Transverse colon (tissue), 4 donors: ENCODE results near the gene RAB25. TPM values are rescaled to one million over a fixed set of nuclear protein-coding genes. Genes with fewer than 3 reads are reported as not detected.
"Not testable (repeated sequence)": the region's sequence is repeated elsewhere in the genome, so short reads cannot be mapped to it uniquely, and the experiment has no call there.

Source experiments
- DNase-seq: peaks from one replicate; pipeline ENCODE4 v3.0.0-alpha.2; 2019
- H3K27ac ChIP-seq, 4 donors: fragments of 200-600 bp; sonication (generic); 2 replicates each; pipeline ENCODE4 v1.5.1; 2016 to 2018; ENCODE audit warnings: inconsistent platforms in 4 of 4
- H3K27me3 ChIP-seq: fragments of 200-600 bp; sonication (generic); 2 replicates; pipeline ENCODE4 v1.5.1; 2017; ENCODE audit warnings: inconsistent platforms
- H3K36me3 ChIP-seq, 4 donors: fragments of 200-600 bp; sonication (generic); 2 replicates each; pipeline ENCODE4 v1.5.1; 2017 to 2019; ENCODE audit warnings: inconsistent platforms in 4 of 4
- H3K4me1 ChIP-seq, 4 donors: fragments of 200-600 bp; sonication (generic); 2 replicates each; pipeline ENCODE4 v1.5.1; 2017 to 2020; ENCODE audit warnings: inconsistent platforms in 4 of 4
- H3K4me3 ChIP-seq, 4 donors: fragments of 200-600 bp; sonication (generic); 1 replicate in 1 of 4; 2 replicates in 3 of 4; pipeline versions ENCODE4 v1.5.1 to v1.6.1; 2017 to 2019; ENCODE audit warnings: inconsistent platforms in 4 of 4
- H3K9me3 ChIP-seq, 2 donors: fragments of 200-600 bp; sonication (generic); 2 replicates each; pipeline ENCODE4 v1.5.1; 2017 to 2019; ENCODE audit warnings: inconsistent platforms in 2 of 2
- EP300 ChIP-seq: sonication (generic); formaldehyde crosslinking; IDR thresholded peaks from one replicate; pipeline ENCODE4 v1.6.1; 2017; ENCODE audit warnings: antibody characterized with exemption, low read depth
- POLR2A ChIP-seq: fragments of 450-650 bp; IDR thresholded peaks from one replicate; pipeline ENCODE4 v1.6.1; 2016; ENCODE audit warnings: antibody characterized with exemption, mild to moderate bottlenecking, moderate library complexity
- POLR2AphosphoS5 ChIP-seq, 3 donors: sonication (generic); formaldehyde crosslinking; IDR thresholded peaks; one replicate each; pipeline ENCODE4 v1.6.1; 2016; ENCODE audit warnings: antibody characterized with exemption in 3 of 3
- WGBS, 2 donors: methylation state at CpG; one replicate each; pipeline ENCODE4 v1.1.5; 2018; ENCODE audit warnings: low coverage in 1 of 2; 5-methylcytosine and 5-hydroxymethylcytosine counted together
- in situ Hi-C, 4 donors: fragments of 200-750 bp; cut with MboI; loops; one replicate each; pipeline versions ENCODE4 v1.15.0 to v1.15.1; 2017; ENCODE audit warnings: low sequenced_read_pairs in 3 of 4, low pct_ligation_motif_present in 1 of 4, low pct_unique_long_range_greater_than_20kb in 1 of 4
- intact Hi-C: fragments of 100-400 bp; cut with DNase I; formaldehyde crosslinking; loops from one replicate; pipeline ENCODE4 v1.15.1; 2023; ENCODE audit warnings: low total_unique reads
- total RNA-seq, 4 donors: library from RNA; depleted of rRNA; stranded (reverse); fragments of >200 nt; gene quantifications; one replicate each; pipeline ENCODE4 v1.1.0, GENCODE V29; 2016
- TF ChIP-seq, protein P1 (sequence below), 5 experiments: fragments of 200-600 bp in 3 of 5; fragments of 450-650 bp in 2 of 5; sonication (generic) in 3 of 5; IDR thresholded peaks; 1 replicate in 2 of 5; 2 replicates in 3 of 5; pipeline ENCODE4 v1.5.1; 2016 to 2017; ENCODE audit warnings: antibody characterized with exemption in 5 of 5, inconsistent platforms in 3 of 5, mild to moderate bottlenecking in 2 of 5, moderate library complexity in 1 of 5

The RAB25 gene
- total RNA-seq, 4 donors from 2014 or later = 140 to 213 (median 174) TPM

DNA sequence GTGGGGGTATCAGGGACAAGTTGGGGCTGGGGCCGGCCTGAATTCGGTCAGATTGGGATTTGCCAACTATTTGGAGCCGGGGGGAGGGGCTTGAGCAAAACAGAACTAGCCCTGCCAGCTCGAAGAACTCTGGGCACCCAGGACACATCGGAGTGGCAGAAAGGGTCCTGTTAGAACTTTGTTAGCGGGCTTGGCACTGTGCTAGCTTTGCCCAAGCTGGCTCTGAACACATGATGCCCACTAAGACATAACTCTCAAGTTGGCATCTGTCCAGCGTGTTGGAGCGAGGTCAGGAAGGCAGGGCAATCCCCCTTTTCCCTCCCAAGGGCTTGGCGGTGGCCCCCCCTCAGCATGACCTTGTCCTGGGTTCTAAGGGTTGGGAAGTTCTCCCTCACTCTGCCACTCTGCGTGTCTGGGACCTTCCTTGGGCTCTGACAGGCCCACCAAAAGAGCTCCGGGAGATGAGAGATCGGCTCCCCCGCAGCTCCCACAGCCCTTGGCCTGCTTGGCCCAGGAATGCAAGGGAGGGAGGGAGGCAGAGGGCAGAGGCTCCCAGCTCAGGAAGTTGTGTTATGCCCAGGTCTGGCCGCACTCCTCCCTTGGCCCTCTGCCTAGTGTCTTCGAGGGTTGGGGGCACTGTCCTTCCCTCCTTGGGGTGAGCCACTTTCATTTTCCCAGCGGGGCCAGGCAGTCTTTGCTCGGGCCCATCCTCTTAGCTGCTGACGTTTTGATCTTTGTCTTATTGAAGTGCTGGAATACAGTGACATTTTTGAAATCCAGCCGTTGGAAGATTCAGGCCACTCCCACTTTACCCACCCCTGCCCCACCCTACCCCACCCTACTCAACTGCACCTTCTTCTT lies 54.8 kb downstream of the RAB25 start:
- Histone ChIP-seq H3K4me1 (peaks cover 19 to 67% (median 60%) of the 10 kb centered on the region in 4 donors), H3K36me3 (no peaks in the 10 kb centered on the region), H3K4me3 (peak overlapping the region; percentile 76 to 99 (median 84)), H3K27ac (peak overlapping the region; percentile 96 to 100 (median 98)), H3K9me3 (no peaks in the 10 kb centered on the region), H3K27me3 (no peaks in the 10 kb centered on the region)
- peak; percentile 76 for DNase-seq
- in situ Hi-C loops = no loop called here
- intact Hi-C loops = no loop called here
- TF ChIP-seq, protein P1, sequence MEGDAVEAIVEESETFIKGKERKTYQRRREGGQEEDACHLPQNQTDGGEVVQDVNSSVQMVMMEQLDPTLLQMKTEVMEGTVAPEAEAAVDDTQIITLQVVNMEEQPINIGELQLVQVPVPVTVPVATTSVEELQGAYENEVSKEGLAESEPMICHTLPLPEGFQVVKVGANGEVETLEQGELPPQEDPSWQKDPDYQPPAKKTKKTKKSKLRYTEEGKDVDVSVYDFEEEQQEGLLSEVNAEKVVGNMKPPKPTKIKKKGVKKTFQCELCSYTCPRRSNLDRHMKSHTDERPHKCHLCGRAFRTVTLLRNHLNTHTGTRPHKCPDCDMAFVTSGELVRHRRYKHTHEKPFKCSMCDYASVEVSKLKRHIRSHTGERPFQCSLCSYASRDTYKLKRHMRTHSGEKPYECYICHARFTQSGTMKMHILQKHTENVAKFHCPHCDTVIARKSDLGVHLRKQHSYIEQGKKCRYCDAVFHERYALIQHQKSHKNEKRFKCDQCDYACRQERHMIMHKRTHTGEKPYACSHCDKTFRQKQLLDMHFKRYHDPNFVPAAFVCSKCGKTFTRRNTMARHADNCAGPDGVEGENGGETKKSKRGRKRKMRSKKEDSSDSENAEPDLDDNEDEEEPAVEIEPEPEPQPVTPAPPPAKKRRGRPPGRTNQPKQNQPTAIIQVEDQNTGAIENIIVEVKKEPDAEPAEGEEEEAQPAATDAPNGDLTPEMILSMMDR (IDR thresholded peaks at IDR 0.05) = no peak
- TF ChIP-seq POLR2AphosphoS5 (IDR thresholded peaks at IDR 0.05) (peak; percentile 70 to 87 (median 85)), EP300 (no peak), POLR2A (peak; percentile 84)
- 14 to 15% methylated on average over 1 to 19 of the region's 19 CpGs for WGBS, 2 donors

DNA sequence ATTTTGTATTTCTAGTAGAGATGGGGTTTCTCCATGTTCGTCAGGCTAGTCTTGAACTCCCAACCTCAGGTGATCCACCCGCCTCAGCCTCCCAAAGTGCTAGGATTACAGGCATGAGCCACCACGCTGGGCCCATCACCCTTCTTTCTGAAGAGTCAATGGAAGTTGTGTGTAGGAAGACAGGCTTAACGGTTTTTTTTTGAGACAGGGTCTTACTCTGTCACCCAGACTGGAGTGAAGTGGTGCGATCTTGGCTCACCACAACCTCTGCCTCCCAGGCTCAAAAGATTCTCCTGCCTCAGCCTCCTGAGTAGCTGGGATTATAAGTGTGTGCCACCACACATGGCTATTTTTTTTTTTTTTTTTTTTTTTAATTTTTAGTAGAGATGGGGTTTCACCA lies 55.8 kb downstream of the RAB25 start:
- DNase-seq = not testable (repeated sequence)

DNA sequence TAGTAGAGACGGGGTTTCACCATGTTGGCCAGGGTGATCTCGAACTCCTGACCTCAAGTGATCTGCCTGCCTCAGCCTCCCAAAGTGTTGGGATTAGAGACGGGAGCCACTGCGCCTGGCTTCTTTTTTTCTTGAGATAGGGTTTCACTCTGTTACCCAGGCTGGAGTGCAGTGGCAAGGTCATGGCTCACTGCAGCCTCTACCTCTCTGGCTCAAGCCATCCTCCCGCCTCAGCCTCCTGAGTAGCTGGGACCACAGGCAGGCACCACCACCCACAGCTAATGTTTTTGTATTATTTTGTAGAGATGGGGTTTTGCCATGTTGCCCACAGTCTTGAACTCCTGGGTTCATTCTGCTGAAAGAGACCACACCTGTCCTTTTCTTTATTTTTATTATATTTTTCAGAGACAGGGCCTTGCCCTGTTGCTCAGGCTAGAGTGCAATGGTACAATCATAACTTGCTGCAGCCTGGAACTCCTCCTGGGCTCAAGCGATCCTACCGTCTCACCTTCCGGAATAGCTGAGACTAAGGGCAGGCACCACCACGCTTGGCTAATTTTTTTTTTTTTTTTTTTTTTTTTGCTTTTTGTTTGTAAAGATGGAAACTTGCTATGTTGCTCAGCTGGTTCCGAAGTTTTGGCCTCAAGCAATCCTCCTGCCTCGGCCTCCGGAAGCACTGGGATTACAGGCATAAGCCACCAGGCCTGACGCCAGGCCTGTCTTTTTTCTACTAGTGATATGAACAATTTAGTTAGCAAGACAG lies 56.6 kb downstream of the RAB25 start:
- no peak for DNase-seq
- no peaks in the 10 kb centered on the region for H3K27me3 ChIP-seq
- TF ChIP-seq POLR2A (no peak), EP300 (no peak), POLR2AphosphoS5 (IDR thresholded peaks at IDR 0.05) (no peak)
- TF ChIP-seq, protein P1 (IDR thresholded peaks at IDR 0.05) = no peak
- H3K4me1 ChIP-seq = peaks cover 32 to 79% (median 75%) of the 10 kb centered on the region in 4 donors
- no peaks in the 10 kb centered on the region for H3K36me3 ChIP-seq
- peak overlapping the region; percentile 5 to 99 (median 77) for H3K4me3 ChIP-seq
- in situ Hi-C loops = no loop called here
- intact Hi-C loops = no loop called here
- 32 to 46% methylated on average over 9 to 13 of the region's 13 CpGs for WGBS, 2 donors
- H3K27ac ChIP-seq = peak overlapping the region; percentile 96 to 100 (median 98)
- no peaks in the 10 kb centered on the region for H3K9me3 ChIP-seq

More for the DNA sequence above, 55.8 kb downstream of the RAB25 start:
- Histone ChIP-seq H3K4me3 (peak overlapping the region; percentile 76 to 99 (median 84)), H3K4me1 (peaks cover 27 to 76% (median 67%) of the 10 kb centered on the region in 4 donors), H3K27ac (peak overlapping the region; percentile 96 to 100 (median 98))
- intact Hi-C loops, H3K36me3 ChIP-seq, in situ Hi-C loops, H3K27me3 ChIP-seq, H3K9me3 ChIP-seq: not testable (repeated sequence)
- 50% methylated on average over 5 of the region's 5 CpGs; no CpG with 5 or more reads in 1 of the 2 donors for WGBS, 2 donors

DNA sequence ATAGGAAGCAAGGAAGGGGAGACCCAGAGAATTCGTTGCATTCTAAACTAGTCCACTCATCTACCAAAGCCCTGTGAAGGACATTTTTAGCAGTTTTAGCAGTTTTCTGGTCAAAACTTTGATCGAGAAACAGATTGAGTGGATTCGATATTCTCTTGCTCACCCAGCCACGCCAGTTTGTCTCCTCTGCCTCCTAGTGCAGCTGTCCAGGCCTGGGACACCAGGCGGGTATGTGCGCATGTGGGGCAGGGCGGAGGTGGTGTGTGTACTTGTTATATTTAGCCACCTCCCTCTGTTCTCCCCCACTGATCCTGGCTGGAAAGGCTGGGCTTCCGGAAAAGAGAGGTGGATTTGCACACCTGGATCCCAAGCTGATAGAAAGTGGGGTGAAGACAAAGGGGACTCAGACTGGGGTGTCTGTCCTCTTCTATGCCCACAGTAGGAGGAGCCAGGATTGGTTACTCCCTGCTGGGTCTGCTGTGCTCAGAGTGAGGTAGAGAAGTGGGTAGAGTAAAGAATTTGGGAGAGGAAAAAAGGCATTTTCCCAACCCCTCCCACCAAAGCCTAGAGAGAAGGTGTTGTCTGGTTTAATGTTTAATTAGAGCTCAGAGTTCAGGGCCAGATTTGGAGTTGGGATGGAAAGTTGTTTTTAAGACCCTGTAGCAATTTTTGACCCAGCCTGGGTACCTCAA lies 57.4 kb downstream of the RAB25 start:
- intact Hi-C loops = no loop called here
- WGBS, 2 donors = 17% methylated on average over 8 of the region's 8 CpGs; no CpG with 5 or more reads in 1 of the 2 donors
- TF ChIP-seq POLR2A (peak; percentile 92), POLR2AphosphoS5 (IDR thresholded peaks at IDR 0.05) (peak; percentile 93 to 97 (median 96)), EP300 (no peak)
- TF ChIP-seq, protein P1 (IDR thresholded peaks at IDR 0.05) = no peak
- Histone ChIP-seq H3K27ac (peak overlapping the region; percentile 96 to 100 (median 98)), H3K27me3 (no peaks in the 10 kb centered on the region), H3K36me3 (no peaks in the 10 kb centered on the region), H3K4me3 (peak overlapping the region; percentile 5 to 99 (median 77)), H3K4me1 (peaks cover 40 to 81% (median 78%) of the 10 kb centered on the region in 4 donors), H3K9me3 (no peaks in the 10 kb centered on the region)
- DNase-seq = peak; percentile 88
- in situ Hi-C loops = no loop called here
